Calu3 (cell line): Measurements from ENCODE around the gene SEC22C. TPM values are rescaled to one million over a fixed set of nuclear protein-coding genes. Genes with fewer than 3 reads are reported as not detected.

Experiments used
- BruUV-seq: library from RNA; stranded (reverse); fragments of 400-500 nt; replicated peaks from 2 replicates; lab custom pipeline; 2021; lab: Mats Ljungman, UMichigan
- CTCF ChIA-PET: fragments of 300-600 bp; sonication (Branson Sonifier 250); formaldehyde crosslinking; loops from one replicate; lab custom pipeline; 2022; ENCODE audit warnings: antibody characterized with exemption; lab: Charles Lee
- DNase-seq: peaks from one replicate; pipeline ENCODE4 v3.0.0; 2022
- H3K27ac Mint-ChIP-seq: one replicate; pipeline ENCODE4 v1.8.0; 2022; ENCODE audit warnings: mixed read lengths; ENCODE audit not compliant: unreplicated experiment
- H3K27me3 Mint-ChIP-seq: one replicate; pipeline ENCODE4 v1.8.0; 2022; ENCODE audit warnings: mixed read lengths; ENCODE audit not compliant: unreplicated experiment
- H3K36me3 Mint-ChIP-seq: one replicate; pipeline ENCODE4 v1.8.0; 2022; ENCODE audit warnings: mild to moderate bottlenecking, moderate library complexity, mixed read lengths; ENCODE audit not compliant: insufficient read depth, unreplicated experiment
- H3K4me1 Mint-ChIP-seq: one replicate; pipeline ENCODE4 v1.8.0; 2022; ENCODE audit warnings: mild to moderate bottlenecking, low read depth, mixed read lengths; ENCODE audit not compliant: unreplicated experiment
- H3K4me3 Mint-ChIP-seq: one replicate; pipeline ENCODE4 v1.8.0; 2022; ENCODE audit warnings: mild to moderate bottlenecking, low read depth, moderate library complexity, mixed read lengths; ENCODE audit not compliant: unreplicated experiment
- H3K9me3 Mint-ChIP-seq: one replicate; pipeline ENCODE4 v1.8.0; 2022; ENCODE audit warnings: low read depth, mixed read lengths; ENCODE audit not compliant: unreplicated experiment
- intact Hi-C: fragments of 100-400 bp; cut with micrococcal nuclease; formaldehyde crosslinking; loops from one replicate; pipeline ENCODE4 v1.10.0; 2022; ENCODE audit not compliant: unreplicated experiment
- total RNA-seq: library from RNA; stranded (reverse); gene quantifications from 2 replicates; pipeline ENCODE4 v1.2.3, GENCODE V29; 2022
- TF ChIP-seq, protein P1 (sequence below): fragments of 200-600 bp; IDR thresholded peaks from one replicate; pipeline ENCODE4 v1.8.0; 2022; ENCODE audit warnings: antibody characterized with exemption; ENCODE audit not compliant: unreplicated experiment

The SEC22C gene
- total RNA-seq, 1 experiment from 2014 or later: 42.3 TPM

DNA sequence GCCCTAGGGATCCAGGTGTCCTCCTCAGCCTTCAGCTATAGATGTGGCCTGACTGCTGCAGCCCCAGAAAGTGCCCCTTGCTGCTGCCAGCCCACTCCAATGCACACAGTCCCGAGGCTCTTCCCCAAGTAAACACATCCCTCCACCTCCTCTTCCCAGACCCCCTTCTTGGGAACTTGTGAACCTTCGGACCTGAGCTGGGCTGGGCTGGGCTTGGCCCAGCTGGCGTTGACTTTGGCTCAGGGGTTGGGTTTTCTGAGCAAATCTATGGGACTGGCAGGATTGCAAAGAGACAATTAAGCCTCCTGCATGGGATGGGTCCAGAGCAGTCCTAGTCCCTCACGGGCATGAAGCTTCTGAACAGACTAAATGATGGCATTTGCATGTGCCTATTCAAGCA, 64.7 kb downstream of the SEC22C start:
- TF ChIP-seq, protein P1, sequence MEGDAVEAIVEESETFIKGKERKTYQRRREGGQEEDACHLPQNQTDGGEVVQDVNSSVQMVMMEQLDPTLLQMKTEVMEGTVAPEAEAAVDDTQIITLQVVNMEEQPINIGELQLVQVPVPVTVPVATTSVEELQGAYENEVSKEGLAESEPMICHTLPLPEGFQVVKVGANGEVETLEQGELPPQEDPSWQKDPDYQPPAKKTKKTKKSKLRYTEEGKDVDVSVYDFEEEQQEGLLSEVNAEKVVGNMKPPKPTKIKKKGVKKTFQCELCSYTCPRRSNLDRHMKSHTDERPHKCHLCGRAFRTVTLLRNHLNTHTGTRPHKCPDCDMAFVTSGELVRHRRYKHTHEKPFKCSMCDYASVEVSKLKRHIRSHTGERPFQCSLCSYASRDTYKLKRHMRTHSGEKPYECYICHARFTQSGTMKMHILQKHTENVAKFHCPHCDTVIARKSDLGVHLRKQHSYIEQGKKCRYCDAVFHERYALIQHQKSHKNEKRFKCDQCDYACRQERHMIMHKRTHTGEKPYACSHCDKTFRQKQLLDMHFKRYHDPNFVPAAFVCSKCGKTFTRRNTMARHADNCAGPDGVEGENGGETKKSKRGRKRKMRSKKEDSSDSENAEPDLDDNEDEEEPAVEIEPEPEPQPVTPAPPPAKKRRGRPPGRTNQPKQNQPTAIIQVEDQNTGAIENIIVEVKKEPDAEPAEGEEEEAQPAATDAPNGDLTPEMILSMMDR: no peak
- Mint-ChIP-seq H3K27me3 (no peaks in the 10 kb centered on the region), H3K27ac (no peak overlapping the region), H3K36me3 (no peaks in the 10 kb centered on the region), H3K4me1 (no peaks in the 10 kb centered on the region), H3K4me3 (no peak overlapping the region), H3K9me3 (no peaks in the 10 kb centered on the region)
- no TSS peak for BruUV-seq
- CTCF ChIA-PET: no interaction called here
- intact Hi-C loops: no loop called here
- DNase-seq: no peak

DNA sequence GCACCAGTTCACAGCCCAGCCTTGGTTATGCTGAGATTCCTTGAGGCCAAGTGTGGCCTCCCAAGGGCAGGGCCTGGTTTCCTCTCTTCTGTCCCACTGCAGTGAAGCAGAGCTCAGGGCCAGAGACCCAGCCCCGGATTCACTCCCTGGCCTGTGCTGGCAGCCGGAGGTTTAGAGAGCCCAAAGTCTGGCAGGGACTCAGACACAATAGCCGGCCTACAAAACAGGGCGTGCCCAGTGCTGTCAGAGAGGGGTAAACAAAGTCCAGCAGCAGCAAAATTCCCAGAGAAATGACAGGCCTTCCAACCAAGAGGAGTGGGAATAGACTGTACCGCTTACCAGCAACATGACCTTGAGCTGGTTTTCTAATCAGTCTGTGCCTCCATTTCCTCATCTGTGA, 65.3 kb downstream of the SEC22C start:
- Mint-ChIP-seq H3K27ac (no peak overlapping the region), H3K4me3 (no peak overlapping the region), H3K9me3 (no peaks in the 10 kb centered on the region), H3K27me3 (no peaks in the 10 kb centered on the region), H3K36me3 (no peaks in the 10 kb centered on the region), H3K4me1 (no peaks in the 10 kb centered on the region)
- CTCF ChIA-PET: no interaction called here
- DNase-seq: no peak
- BruUV-seq: no TSS peak
- TF ChIP-seq, protein P1: no peak
- intact Hi-C loops: no loop called here

DNA sequence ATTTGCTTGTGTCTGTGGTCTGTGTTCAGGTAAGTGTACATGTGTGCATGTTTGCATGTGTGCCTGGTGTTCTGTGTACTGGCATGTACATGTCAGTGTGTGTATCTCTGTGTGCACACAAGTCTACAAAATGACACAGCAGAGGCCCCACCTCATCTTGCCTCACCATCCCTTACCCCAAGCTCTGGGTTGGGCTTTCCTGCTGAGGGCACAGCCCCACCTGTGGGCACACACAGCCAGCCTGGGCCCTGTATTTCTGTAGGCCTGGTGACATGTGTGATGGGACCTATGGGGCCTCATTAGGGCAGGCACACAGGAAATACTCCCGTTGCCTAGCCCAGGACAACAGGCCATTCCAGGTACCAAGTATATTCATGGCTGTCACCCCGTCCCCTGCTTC, 65.8 kb downstream of the SEC22C start:
- intact Hi-C loops: no loop called here
- Mint-ChIP-seq H3K27ac (no peak overlapping the region), H3K36me3 (no peaks in the 10 kb centered on the region), H3K4me1 (no peaks in the 10 kb centered on the region), H3K27me3 (no peaks in the 10 kb centered on the region), H3K4me3 (no peak overlapping the region), H3K9me3 (no peaks in the 10 kb centered on the region)
- no peak for DNase-seq
- CTCF ChIA-PET: no interaction called here
- no TSS peak for BruUV-seq
- TF ChIP-seq, protein P1: no peak

DNA sequence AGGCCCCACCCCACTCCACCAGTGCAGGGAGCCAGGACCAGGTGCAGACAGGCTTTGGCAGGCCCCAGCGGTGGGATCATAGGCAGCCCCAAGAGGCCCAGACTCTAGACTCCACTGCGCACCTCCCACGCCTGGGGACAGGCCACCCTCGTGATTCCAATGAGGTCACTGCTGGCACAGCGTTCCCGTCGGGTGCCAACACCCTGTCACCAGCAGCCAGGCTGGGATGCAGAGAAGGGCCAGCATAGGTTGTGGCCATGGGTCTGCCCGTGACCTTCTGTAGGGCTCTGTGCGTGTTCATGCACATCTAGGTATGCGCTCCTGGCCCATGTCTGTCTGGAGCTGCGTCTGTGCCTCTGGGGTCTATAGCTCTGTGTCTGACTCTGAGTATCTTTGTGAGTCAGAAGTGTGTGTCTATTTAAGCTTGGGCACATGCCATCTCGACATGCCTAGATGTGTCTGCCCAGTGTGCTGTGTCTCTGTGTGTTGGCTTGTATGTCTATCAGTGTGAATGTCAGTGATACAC, 66.3 kb downstream of the SEC22C start:
- CTCF ChIA-PET: no interaction called here
- H3K4me3 Mint-ChIP-seq: no peak overlapping the region
- TF ChIP-seq, protein P1: no peak
- intact Hi-C loops: no loop called here
- no peaks in the 10 kb centered on the region for H3K36me3 Mint-ChIP-seq
- H3K27ac Mint-ChIP-seq: no peak overlapping the region
- no peaks in the 10 kb centered on the region for H3K27me3 Mint-ChIP-seq
- DNase-seq: no peak
- no peaks in the 10 kb centered on the region for H3K9me3 Mint-ChIP-seq
- no peaks in the 10 kb centered on the region for H3K4me1 Mint-ChIP-seq
- BruUV-seq: no TSS peak
